A673 (cell line): ENCODE results near the gene SLC25A36. TPM values are rescaled to one million over a fixed set of nuclear protein-coding genes. Genes with fewer than 3 reads are reported as not detected.

ENCODE experiments used
- BruUV-seq: library from RNA; stranded (reverse); fragments of 400-500 nt; replicated peaks from 2 replicates; lab custom pipeline; 2021; lab: Mats Ljungman, UMichigan
- CTCF ChIA-PET: fragments of 300-600 bp; sonication (Branson Sonifier 250); formaldehyde crosslinking; loops from one replicate; lab custom pipeline; 2022; ENCODE audit warnings: antibody characterized with exemption; lab: Charles Lee
- POLR2A ChIA-PET: fragments of 300-600 bp; sonication (Branson Sonifier 250); formaldehyde crosslinking; loops from one replicate; lab custom pipeline; 2022; ENCODE audit warnings: antibody characterized with exemption; ENCODE audit not compliant: low non-redundant PET; lab: Charles Lee
- DNase-seq: peaks from one replicate; pipeline ENCODE4 v3.0.0-alpha.2; 2015; ENCODE audit warnings: low spot score
- H3K27ac ChIP-seq: fragments of 200-600 bp; sonication (generic); 2 replicates; pipeline ENCODE4 v1.5.1; 2016; ENCODE audit warnings: mixed run types, low read depth, mild to moderate bottlenecking, mixed read lengths, antibody characterized with exemption, low read length; ENCODE audit not compliant: poor library complexity, severe bottlenecking
- H3K27me3 ChIP-seq: fragments of 200-600 bp; sonication (generic); replicated peaks from 2 replicates; pipeline ENCODE4 v1.6.1; 2017; ENCODE audit warnings: mixed run types, low read depth, mild to moderate bottlenecking, mixed read lengths, antibody characterized with exemption, low read length; ENCODE audit not compliant: insufficient read depth, poor library complexity
- H3K36me3 ChIP-seq: fragments of 200-600 bp; sonication (generic); 2 replicates; pipeline ENCODE4 v1.6.1; 2016; ENCODE audit warnings: mixed run types, mild to moderate bottlenecking, mixed read lengths, antibody characterized with exemption, low read length; ENCODE audit not compliant: insufficient read depth, poor library complexity, severe bottlenecking
- H3K4me1 ChIP-seq: fragments of 200-600 bp; sonication (generic); 2 replicates; pipeline ENCODE4 v1.6.1; 2017; ENCODE audit warnings: mixed run types, mild to moderate bottlenecking, mixed read lengths, antibody characterized with exemption, low read length; ENCODE audit not compliant: insufficient read depth, poor library complexity, severe bottlenecking
- H3K4me3 ChIP-seq: fragments of 200-600 bp; sonication (generic); 2 replicates; pipeline ENCODE4 v1.5.1; 2016; ENCODE audit warnings: low read depth, mixed run types, mild to moderate bottlenecking, mixed read lengths, low read length; ENCODE audit not compliant: poor library complexity, severe bottlenecking
- H3K9me3 ChIP-seq: fragments of 200-600 bp; sonication (generic); 2 replicates; pipeline ENCODE4 v1.6.1; 2016; ENCODE audit warnings: mixed run types, low read depth, mild to moderate bottlenecking, mixed read lengths, antibody characterized with exemption, low read length; ENCODE audit not compliant: poor library complexity, severe bottlenecking
- CTCF ChIP-seq: fragments of 300-800, 200-600 bp; sonication (generic); conservative IDR thresholded peaks from 2 replicates; pipeline ENCODE4 v1.5.1; 2017; ENCODE audit warnings: low read depth, mild to moderate bottlenecking, antibody characterized with exemption, low read length, moderate library complexity, mixed read lengths
- EZH2 ChIP-seq: fragments of 200-600 bp; sonication (generic); IDR thresholded peaks from 2 replicates; pipeline ENCODE4 v1.6.1; 2017; ENCODE audit warnings: borderline replicate concordance, low read depth, mild to moderate bottlenecking, mixed read lengths, antibody characterized with exemption, low read length; ENCODE audit not compliant: poor library complexity, severe bottlenecking
- intact Hi-C: fragments of 100-400 bp; cut with micrococcal nuclease; formaldehyde crosslinking; loops from one replicate; pipeline ENCODE4 v1.10.0; 2022; ENCODE audit not compliant: unreplicated experiment
- total RNA-seq: library from RNA; stranded (reverse); gene quantifications from 2 replicates; pipeline ENCODE4 v1.2.3, GENCODE V29; 2021

SLC25A36 gene
- total RNA-seq, 1 experiment from 2014 or later = 43.5 TPM

- intact Hi-C loops = no loop called here
- DNase-seq = peak; percentile 26
- peaks cover 12% of the 10 kb centered on the region for H3K27me3 ChIP-seq
- POLR2A ChIA-PET = no interaction called here
- no peaks in the 10 kb centered on the region for H3K4me1 ChIP-seq
- no TSS peak for BruUV-seq
- H3K36me3 ChIP-seq = no peaks in the 10 kb centered on the region
- H3K4me3 ChIP-seq = no peak overlapping the region
- CTCF ChIA-PET = no interaction called here
- no peaks in the 10 kb centered on the region for H3K9me3 ChIP-seq
- TF ChIP-seq CTCF = no peak
- no peak for TF ChIP-seq EZH2
- H3K27ac ChIP-seq = no peak overlapping the region
These were observed 27.9 kb upstream of the SLC25A36 start for GRCh38 chr3:140913728-140914127.

GRCh38 chr3:140914384-140914945 is 27.2 kb upstream of the SLC25A36 start:
- intact Hi-C loops = no loop called here

GRCh38 chr3:140916603-140917002 is 25.0 kb upstream of the SLC25A36 start:
- no peak overlapping the region for H3K4me3 ChIP-seq
- POLR2A ChIA-PET = no interaction called here
- intact Hi-C loops = no loop called here
- no peak overlapping the region for H3K27ac ChIP-seq
- no peak for DNase-seq
- H3K4me1 ChIP-seq = no peaks in the 10 kb centered on the region
- BruUV-seq = no TSS peak
- H3K36me3 ChIP-seq = no peaks in the 10 kb centered on the region
- H3K9me3 ChIP-seq = no peaks in the 10 kb centered on the region
- CTCF ChIA-PET = no interaction called here
- peaks cover 20% of the 10 kb centered on the region for H3K27me3 ChIP-seq
- no peak for TF ChIP-seq EZH2
- TF ChIP-seq CTCF = no peak

More at GRCh38 chr3:140914384-140914945, 27.2 kb upstream of the SLC25A36 start:
- no peaks in the 10 kb centered on the region for H3K9me3 ChIP-seq
- DNase-seq = no peak
- peaks cover 12% of the 10 kb centered on the region for H3K27me3 ChIP-seq
- ChIA-PET CTCF (no interaction called here), POLR2A (no interaction called here)
- H3K4me1 ChIP-seq = no peaks in the 10 kb centered on the region
- no peak overlapping the region for H3K27ac ChIP-seq
- no TSS peak for BruUV-seq
- no peaks in the 10 kb centered on the region for H3K36me3 ChIP-seq
- TF ChIP-seq EZH2 = no peak
- TF ChIP-seq CTCF = no peak
- H3K4me3 ChIP-seq = no peak overlapping the region
